ENCODE data around the gene SCAF1. TPM values are rescaled to one million over a fixed set of nuclear protein-coding genes. Genes with fewer than 3 reads are reported as not detected.

Gene SCAF1
- total RNA-seq, 1 experiment from 2014 or later, result 103 TPM

GRCh38 chr19:49669516-49669915, 27.5 kb downstream of the SCAF1 start:
- Mint-ChIP-seq H3K4me1 (peaks cover 15% of the 10 kb centered on the region), H3K27me3 (ENCODE audit: low read depth) (no peaks in the 10 kb centered on the region; the same call in 1 of the 2 replicates), H3K36me3 (peaks cover 27% of the 10 kb centered on the region), H3K27ac (peak overlapping the region; percentile 81), H3K4me3 (no peak overlapping the region), H3K9me3 (no peaks in the 10 kb centered on the region)
- TF ChIP-seq CBFB (CRISPR knock-in tag; IDR thresholded peaks at IDR 0.05; ENCODE audit: low read depth), result no peak
- no peak for TF ChIP-seq NR3C1 (CRISPR knock-in tag; conservative IDR thresholded peaks at IDR 0.05; ENCODE audit: low read depth)
- TF ChIP-seq ATF6 (CRISPR knock-in tag; IDR thresholded peaks at IDR 0.05), result no peak
- no peak for TF ChIP-seq SOX15 (CRISPR knock-in tag; IDR thresholded peaks at IDR 0.05)
- no peak for TF ChIP-seq MXD4 (CRISPR knock-in tag; IDR thresholded peaks at IDR 0.05; ENCODE audit: borderline replicate concordance)
- no peak for TF ChIP-seq CREB1 (CRISPR knock-in tag; IDR thresholded peaks at IDR 0.05)
- TF ChIP-seq ATF2 (CRISPR knock-in tag; IDR thresholded peaks at IDR 0.05; ENCODE audit: borderline replicate concordance, low read depth), result no peak
- DNase-seq (ENCODE audit: low spot score) (no peak), ATAC-seq (no peak)
- ChIA-PET CTCF (interaction anchor here (0.9 to 10.7 kb wide), 2 partner anchors 11 to 28 kb away, joined by 5 to 108 read pairs; partner anchors contain the start of genes RRAS and SCAF1), POLR2A (no interaction called here)

GRCh38 chr19:49672131-49672919, 30.3 kb downstream of the SCAF1 start:
- CTCF ChIA-PET, result interaction anchor here (0.6 to 10.7 kb wide), 17 partner anchors 7 to 1521 kb away, joined by 3 to 108 read pairs (median 4); partner anchors contain the start of genes AP2A1, BCL2L12, IRF3 and PRR12
- TF ChIP-seq RORB (CRISPR knock-in tag; IDR thresholded peaks at IDR 0.05), result no peak
- 0 out of 2 replicates have a peak, but pooled peaks have one; percentile 7 for TF ChIP-seq ZNF416 (CRISPR knock-in tag; IDR thresholded peaks at IDR 0.05)
- peak; percentile 50; the same call in 1 of the 2 replicates for TF ChIP-seq MAX (CRISPR knock-in tag; IDR thresholded peaks at IDR 0.05)
- peak; percentile 92 for TF ChIP-seq CTCF (IDR thresholded peaks at IDR 0.05)
- no peak for TF ChIP-seq ZSCAN18 (CRISPR knock-in tag; IDR thresholded peaks at IDR 0.05)
- TF ChIP-seq SP1 (CRISPR knock-in tag; conservative IDR thresholded peaks at IDR 0.05), result 0 out of 2 replicates have a peak, but pooled peaks have one; percentile 43
- TF ChIP-seq KAT7 (CRISPR knock-in tag; IDR thresholded peaks at IDR 0.05; ENCODE audit: borderline replicate concordance), result no peak
- no peak for TF ChIP-seq TEAD4 (CRISPR knock-in tag; IDR thresholded peaks at IDR 0.05)
- TF ChIP-seq FOXP1 (CRISPR knock-in tag; IDR thresholded peaks at IDR 0.05; ENCODE audit: borderline replicate concordance), result peak; percentile 78

More at GRCh38 chr19:49672131-49672919, 30.3 kb downstream of the SCAF1 start:
- Mint-ChIP-seq H3K9me3 (no peaks in the 10 kb centered on the region), H3K27ac (peak overlapping the region; percentile 96), H3K4me1 (peaks cover 9% of the 10 kb centered on the region), H3K4me3 (peak overlapping the region; percentile 54), H3K36me3 (peaks cover 26% of the 10 kb centered on the region), H3K27me3 (ENCODE audit: low read depth) (no peaks in the 10 kb centered on the region)
- POLR2A ChIA-PET, result interaction anchor here (0.6 kb wide), 1 partner anchor 60 kb away, joined by 6 read pairs; no protein-coding TSS in a partner anchor
- DNase-seq (ENCODE audit: low spot score) (peak; percentile 94), ATAC-seq (peak; percentile 20)
